SK-N-SH (cell line): Measurements from ENCODE around the gene DSCAM. TPM values are rescaled to one million over a fixed set of nuclear protein-coding genes. Genes with fewer than 3 reads are reported as not detected.

Experiments
- CTCF ChIA-PET: fragments of 300-600, 350-600 bp; formaldehyde crosslinking; extraction: SDS; loops from one replicate; lab custom pipeline; 2021; lab: Yijun Ruan, JAX
- POLR2A ChIA-PET: fragments of 350-600 bp; sonication (Branson Sonifier 250); formaldehyde crosslinking; extraction: SDS; loops from one replicate; lab custom pipeline; 2020; ENCODE audit warnings: antibody characterized with exemption, inconsistent platforms; lab: Yijun Ruan, JAX
- DNase-seq: peaks from one replicate; pipeline ENCODE4 v3.0.0; 2012
- H2AFZ ChIP-seq: fragments of 200-600 bp; sonication (generic); 2 replicates; pipeline ENCODE4 v1.8.1; 2016; ENCODE audit warnings: antibody characterized with exemption, mild to moderate bottlenecking, low read depth
- H3F3A ChIP-seq: fragments of 200-600 bp; sonication (generic); replicated peaks from 2 replicates; pipeline ENCODE3; 2016; ENCODE audit warnings: antibody characterized with exemption, mild to moderate bottlenecking; ENCODE audit not compliant: insufficient read depth
- H3K27ac ChIP-seq, 2 experiments: fragments of 200-500 bp in 1 of 2; fragments of 200-600 bp in 1 of 2; sonication (Bioruptor generic) in 1 of 2; sonication (generic), shearing (Covaris generic) in 1 of 2; 2 replicates each; pipeline versions ENCODE4 v1.5.1 to v1.6.1; 2014 to 2016; ENCODE audit warnings: low read depth in 2 of 2, inconsistent platforms in 1 of 2, low read length in 1 of 2, mild to moderate bottlenecking in 1 of 2, mixed read lengths in 1 of 2
- H3K27me3 ChIP-seq: fragments of 200-600 bp; sonication (generic), shearing (Covaris generic); 2 replicates; pipeline ENCODE4 v1.6.1; 2016; ENCODE audit warnings: mixed run types; ENCODE audit not compliant: insufficient read depth
- H3K36me3 ChIP-seq, 2 experiments: fragments of 200-500 bp in 1 of 2; fragments of 200-600 bp in 1 of 2; sonication (Bioruptor generic) in 1 of 2; sonication (generic) in 1 of 2; replicated peaks in 1 of 2; 2 replicates each; pipeline versions ENCODE3 to v1.5.1; 2014 to 2016; ENCODE audit warnings: low read length in 1 of 2, mild to moderate bottlenecking in 1 of 2; ENCODE audit not compliant: insufficient read depth in 2 of 2, control insufficient read depth in 1 of 2
- H3K4me1 ChIP-seq, 2 experiments: fragments of 200-500 bp in 1 of 2; fragments of 200-600 bp in 1 of 2; sonication (Bioruptor generic) in 1 of 2; sonication (generic), shearing (Covaris generic) in 1 of 2; 2 replicates each; pipeline versions ENCODE4 v1.5.1 to v1.6.1; 2014 to 2016; ENCODE audit warnings: low read depth in 1 of 2, low read length in 1 of 2, mixed run types in 1 of 2; ENCODE audit not compliant: insufficient read depth in 2 of 2, control insufficient read depth in 1 of 2
- H3K4me2 ChIP-seq: fragments of 200-600 bp; sonication (generic), shearing (Covaris generic); 2 replicates; pipeline ENCODE4 v1.6.1; 2017; ENCODE audit warnings: mixed run types
- H3K4me3 ChIP-seq, 2 experiments: fragments of 200-500 bp in 1 of 2; fragments of 200-600 bp in 1 of 2; sonication (Bioruptor generic) in 1 of 2; sonication (generic), shearing (Covaris generic) in 1 of 2; 2 replicates each; pipeline versions ENCODE4 v1.5.1 to v1.8.1; 2014 to 2016; ENCODE audit warnings: low read depth in 2 of 2, inconsistent platforms in 1 of 2, low read length in 1 of 2, mild to moderate bottlenecking in 1 of 2, mixed read lengths in 1 of 2, moderate library complexity in 1 of 2
- H3K79me2 ChIP-seq: fragments of 200-600 bp; sonication (generic); 2 replicates; pipeline ENCODE4 v1.8.1; 2017; ENCODE audit warnings: mild to moderate bottlenecking; ENCODE audit not compliant: insufficient read depth
- H3K9ac ChIP-seq: fragments of 200-600 bp; sonication (generic); 2 replicates; pipeline ENCODE4 v1.6.1; 2017; ENCODE audit warnings: mixed run types
- H3K9me2 ChIP-seq: fragments of 200-600 bp; sonication (generic); 2 replicates; pipeline ENCODE4 v1.6.1; 2017; ENCODE audit warnings: mixed run types
- H3K9me3 ChIP-seq: fragments of 200-600 bp; sonication (generic); 2 replicates; pipeline ENCODE4 v1.6.1; 2017; ENCODE audit warnings: mixed run types, mild to moderate bottlenecking, moderate library complexity
- H4K20me1 ChIP-seq: fragments of 200-600 bp; sonication (generic); 2 replicates; pipeline ENCODE4 v1.6.1; 2017; ENCODE audit warnings: mild to moderate bottlenecking, mixed run types; ENCODE audit not compliant: insufficient read depth
- CHD2 ChIP-seq: fragments of 150-350 bp; IDR thresholded peaks from 2 replicates; pipeline ENCODE4 v1.6.1; 2018; ENCODE audit warnings: low read length; ENCODE audit not compliant: partially characterized antibody
- EP300 ChIP-seq, 2 experiments: IDR thresholded peaks; 2 replicates each; pipeline versions ENCODE4 v1.4.0 to v1.6.1; 2012; ENCODE audit warnings: borderline replicate concordance in 1 of 2, low read depth in 1 of 2, low read length in 1 of 2
- FOXJ3 ChIP-seq: sonication (generic); formaldehyde crosslinking; IDR thresholded peaks from 2 replicates; pipeline ENCODE4 v1.5.1; 2020; ENCODE audit warnings: mild to moderate bottlenecking, missing genetic modification reagents
- GATA2 ChIP-seq: sonication (generic); formaldehyde crosslinking; IDR thresholded peaks from 2 replicates; pipeline ENCODE4 v1.5.0; 2020; ENCODE audit warnings: mild to moderate bottlenecking, missing genetic modification reagents
- MEF2A ChIP-seq: IDR thresholded peaks from 2 replicates; pipeline ENCODE4 v1.4.0; 2012; ENCODE audit warnings: low read depth, borderline replicate concordance
- NFIC ChIP-seq: IDR thresholded peaks from 2 replicates; pipeline ENCODE4 v1.4.0; 2012; ENCODE audit warnings: borderline replicate concordance
- PBX3 ChIP-seq: IDR thresholded peaks from 2 replicates; pipeline ENCODE4; 2012
- REST ChIP-seq: IDR thresholded peaks from 2 replicates; pipeline ENCODE4 v1.6.1; 2012; ENCODE audit warnings: mild to moderate bottlenecking, low read depth, low read length, moderate library complexity
- RFX5 ChIP-seq: IDR thresholded peaks from 2 replicates; pipeline ENCODE4 v1.6.1; 2012; ENCODE audit warnings: mild to moderate bottlenecking, improper control_type of control experiment, low read length
- SMC3 ChIP-seq: IDR thresholded peaks from 2 replicates; pipeline ENCODE4 v1.6.1; 2012; ENCODE audit warnings: low read depth, low read length, improper control_type of control experiment
- TCF12 ChIP-seq: IDR thresholded peaks from 2 replicates; pipeline ENCODE4 v1.4.0; 2012
- USF1 ChIP-seq: IDR thresholded peaks from 2 replicates; pipeline ENCODE4 v1.4.0; 2012; ENCODE audit warnings: low read depth, borderline replicate concordance
- WGBS: methylation state at CpG from one replicate; pipeline ENCODE4 v1.1.6; 2017; ENCODE audit warnings: low lambda C conversion rate; 5-methylcytosine and 5-hydroxymethylcytosine counted together
- polyA plus RNA-seq, 3 experiments: library from polyadenylated mRNA; depleted of rRNA; stranded (reverse); fragments of >200 nt; gene quantifications; 2 replicates each; pipeline ENCODE4 v1.2.3, GENCODE V29; 2012
- TF ChIP-seq, protein P1 (sequence below): IDR thresholded peaks from 2 replicates; pipeline ENCODE4 v1.4.0; 2012; ENCODE audit warnings: low read depth

The DSCAM gene
- polyA plus RNA-seq, 1 of the 3 experiments (the other 2 are of a cell fraction), result not detected

DNA sequence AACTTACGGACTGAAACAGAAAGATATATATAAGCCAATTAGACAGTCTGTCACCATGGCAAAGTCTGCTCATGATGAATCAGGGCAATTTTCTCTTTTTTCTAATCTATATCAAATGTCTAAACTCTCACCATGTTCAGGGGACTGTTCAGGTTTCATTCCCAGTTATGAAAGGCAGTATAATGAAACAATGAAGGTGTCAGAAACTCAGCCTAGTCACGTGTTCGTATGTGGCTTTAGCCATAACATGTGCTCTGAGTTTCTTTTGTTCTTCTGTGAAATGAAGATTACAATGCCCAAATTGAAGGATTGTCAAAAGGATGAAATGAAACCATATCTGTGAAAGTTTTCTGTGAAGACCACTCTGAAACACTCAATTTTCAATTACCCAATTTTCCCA, 392.9 kb downstream of the DSCAM start:
- H3K4me3 ChIP-seq, result no peak overlapping the region
- H3K4me2 ChIP-seq, result no peak overlapping the region
- no peaks in the 10 kb centered on the region for H3K27me3 ChIP-seq
- WGBS, result 52% methylated on average over 3 of the region's 3 CpGs
- H2AFZ ChIP-seq, result no peak overlapping the region
- ChIA-PET POLR2A (no interaction called here), CTCF (interaction anchor here (1.3 to 1.7 kb wide), 2 partner anchors 13 to 310 kb away, joined by 3 to 4 read pairs; no protein-coding TSS in a partner anchor)
- H3K79me2 ChIP-seq, result no peaks in the 10 kb centered on the region
- H3K27ac ChIP-seq, result no peak overlapping the region
- DNase-seq, result no peak
- H4K20me1 ChIP-seq, result no peaks in the 10 kb centered on the region
- H3K9ac ChIP-seq, result no peak overlapping the region
- H3K9me2 ChIP-seq, result no peaks in the 10 kb centered on the region
- H3K9me3 ChIP-seq, result peaks cover 5% of the 10 kb centered on the region
- no peaks in the 10 kb centered on the region; a peak in 1 of 4 replicates for H3K4me1 ChIP-seq
- no peak for TF ChIP-seq MEF2A
- no peak for TF ChIP-seq RFX5
- TF ChIP-seq REST, result no peak
- TF ChIP-seq TCF12, result no peak
- TF ChIP-seq NFIC, result no peak
- TF ChIP-seq FOXJ3 (CRISPR knock-in tag), result no peak
- no peak for TF ChIP-seq PBX3
- TF ChIP-seq EP300 (IDR thresholded peaks at IDR 0.05; ENCODE audit: borderline replicate concordance in 1 of 2, low read depth in 1 of 2, low read length in 1 of 2), result no peak
- TF ChIP-seq USF1, result no peak
- TF ChIP-seq, protein P1, sequence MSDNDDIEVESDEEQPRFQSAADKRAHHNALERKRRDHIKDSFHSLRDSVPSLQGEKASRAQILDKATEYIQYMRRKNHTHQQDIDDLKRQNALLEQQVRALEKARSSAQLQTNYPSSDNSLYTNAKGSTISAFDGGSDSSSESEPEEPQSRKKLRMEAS, result no peak
- no peak for TF ChIP-seq CHD2
- TF ChIP-seq SMC3, result no peak
- H3K36me3 ChIP-seq, result no peaks in the 10 kb centered on the region
- no peaks in the 10 kb centered on the region for H3F3A ChIP-seq

- no peak for DNase-seq
- Histone ChIP-seq H2AFZ (no peak overlapping the region), H3K27me3 (no peaks in the 10 kb centered on the region), H3K4me1 (no peaks in the 10 kb centered on the region; a peak in 1 of 4 replicates), H3K9me2 (no peaks in the 10 kb centered on the region), H3K4me3 (no peak overlapping the region), H3K36me3 (no peaks in the 10 kb centered on the region), H3K4me2 (no peak overlapping the region), H3K9ac (no peak overlapping the region), H3K79me2 (no peaks in the 10 kb centered on the region), H3K27ac (no peak overlapping the region), H3F3A (no peaks in the 10 kb centered on the region), H4K20me1 (no peaks in the 10 kb centered on the region), H3K9me3 (no peaks in the 10 kb centered on the region; the same call in 1 of the 2 replicates)
- TF ChIP-seq, protein P1, result no peak
- peak; percentile 35; the same call in 1 of the 2 replicates for TF ChIP-seq GATA2 (CRISPR knock-in tag)
- CTCF ChIA-PET, result interaction anchor here (0.9 to 1.7 kb wide), 4 partner anchors 14 to 443 kb away, joined by 3 to 4 read pairs (median 3); no protein-coding TSS in a partner anchor
- WGBS, result 17% methylated on average over 3 of the region's 3 CpGs
- POLR2A ChIA-PET, result no interaction called here
Measured at GRCh38 chr21:40453183-40453582, 393.8 kb downstream of the DSCAM start.
